Cardiac septum (tissue), 1 donor: ENCODE results near the gene SAMD3. TPM values are rescaled to one million over a fixed set of nuclear protein-coding genes. Genes with fewer than 3 reads are reported as not detected.
"Not testable (repeated sequence)": the region's sequence is repeated elsewhere in the genome, so short reads cannot be mapped to it uniquely, and the experiment has no call there.

Experiments used
- DNase-seq: peaks from one replicate; pipeline ENCODE4 v3.0.0-alpha.2; 2020; ENCODE audit warnings: low spot score
- intact Hi-C: fragments of 100-400 bp; cut with DNase I; formaldehyde crosslinking; loops from one replicate; pipeline ENCODE4 v1.14.0; 2022
- long read RNA-seq: library from polyadenylated mRNA; unstranded; transcript quantifications from one replicate; pipeline ENCODE4 v2.0.0, GENCODE V29; 2021
- total RNA-seq: library from RNA; stranded (reverse); fragmentation: NEBNext Ultra II Directional; extraction: Animal tissue kit (Norgen Biotek cat#: 25700); gene quantifications from one replicate; pipeline ENCODE4 v1.2.1, GENCODE V29; 2021
- donor health status: DM: no; HTN: no; CAD: no.

The SAMD3 gene, protein sequence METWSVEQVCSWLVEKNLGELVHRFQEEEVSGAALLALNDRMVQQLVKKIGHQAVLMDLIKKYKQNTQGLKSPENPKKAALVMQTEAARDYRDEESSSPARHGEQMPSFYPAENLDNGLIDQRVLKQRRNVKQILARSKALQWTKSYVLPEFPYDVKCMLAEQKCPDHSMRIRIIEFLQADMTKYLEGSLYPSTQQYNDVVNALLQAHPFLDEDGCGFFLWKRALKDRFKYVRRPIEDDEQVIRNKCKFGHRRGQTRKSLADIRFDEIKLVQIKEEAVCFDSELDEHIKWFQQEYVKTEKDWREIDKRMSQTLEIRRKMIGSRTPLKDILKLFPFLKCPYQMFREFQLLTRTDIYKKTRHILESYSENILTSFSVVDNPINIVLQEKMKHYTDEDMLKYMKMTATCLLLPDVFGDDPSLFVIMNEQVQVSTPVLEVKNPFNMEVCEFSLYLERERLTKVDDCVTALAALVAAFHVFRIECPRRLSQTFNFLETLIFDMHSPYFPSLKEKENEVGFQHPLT
- 0.22 TPM for total RNA-seq
- long read RNA-seq, result 0 reads

DNA sequence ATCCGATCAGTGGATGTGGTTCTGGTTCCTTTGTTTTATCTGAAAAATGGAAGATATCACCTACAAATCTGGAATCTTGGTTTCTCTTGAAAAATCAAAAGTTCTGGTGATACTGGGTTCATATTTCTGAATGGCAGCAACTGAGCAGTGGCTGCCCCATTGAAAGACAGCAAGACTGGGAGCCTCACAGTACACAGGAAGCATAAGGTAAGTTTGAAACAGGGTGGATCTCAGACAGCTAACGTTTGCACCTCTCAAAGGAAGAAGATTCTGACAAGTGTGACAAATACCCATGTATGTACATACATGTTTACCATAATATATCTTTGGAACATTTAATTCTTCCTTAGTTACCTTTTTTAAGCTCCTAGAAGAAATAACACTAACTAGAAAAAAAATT, at the start of gene SAMD3:
Gene SAMD3, minus strand, starts transcription at position 177 of the 400 bp plus-strand sequence. CDS start 7,678 bp downstream, outside the sequence.
- no peak for DNase-seq
- intact Hi-C loops, result no loop called here

DNA sequence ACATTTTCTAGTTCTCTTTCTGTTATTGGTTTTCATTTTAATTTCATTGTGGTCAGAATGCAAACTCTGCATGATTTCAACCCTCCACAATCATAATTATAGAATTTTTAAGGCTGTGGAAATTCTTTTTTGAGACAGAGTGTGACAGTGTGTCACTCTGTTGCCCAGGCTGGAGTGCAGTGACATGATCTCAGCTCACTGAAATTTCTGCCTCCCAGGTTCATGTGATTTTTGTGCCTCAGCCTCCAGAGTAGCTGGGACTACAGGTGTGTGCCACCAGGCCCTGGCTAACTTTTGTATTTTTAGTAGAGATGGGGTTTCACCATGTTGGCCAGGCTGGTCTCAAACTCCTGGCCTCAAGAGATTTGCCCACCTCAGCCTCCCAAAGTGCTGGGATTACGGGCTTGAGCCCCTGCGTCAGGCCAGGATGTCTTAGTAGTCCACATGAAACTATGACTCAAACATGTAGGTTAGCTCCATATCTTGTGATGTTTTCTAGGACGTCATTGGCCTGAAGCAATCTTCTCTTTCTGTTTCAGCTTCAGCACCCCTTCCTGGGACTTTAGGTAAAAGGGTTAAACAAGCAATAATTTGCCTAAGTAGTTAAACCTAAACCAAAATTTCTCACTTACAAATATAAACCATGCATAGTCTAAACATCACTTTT, 47.4 kb upstream of the SAMD3 start:
- intact Hi-C loops, result no loop called here
- no peak for DNase-seq

DNA sequence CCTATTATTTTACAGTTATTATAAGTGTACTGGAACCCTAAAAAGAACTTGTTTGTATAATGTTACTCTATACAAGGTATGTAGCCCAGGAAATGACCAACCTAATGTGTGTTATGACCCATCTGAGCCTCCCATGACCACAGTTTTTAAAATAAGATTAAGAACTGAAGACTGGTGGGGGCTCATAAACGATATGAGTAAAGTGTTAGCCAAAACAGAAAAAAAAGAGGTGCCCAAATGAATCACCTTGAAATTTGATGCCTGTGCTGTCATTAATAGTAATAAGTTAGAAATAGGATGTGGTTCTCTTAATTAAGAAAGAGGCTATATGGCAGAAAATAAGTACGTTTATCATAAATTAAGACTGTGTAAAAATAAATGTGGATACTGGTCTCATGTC, 42.8 kb upstream of the SAMD3 start:
- intact Hi-C loops, DNase-seq: not testable (repeated sequence)

DNA sequence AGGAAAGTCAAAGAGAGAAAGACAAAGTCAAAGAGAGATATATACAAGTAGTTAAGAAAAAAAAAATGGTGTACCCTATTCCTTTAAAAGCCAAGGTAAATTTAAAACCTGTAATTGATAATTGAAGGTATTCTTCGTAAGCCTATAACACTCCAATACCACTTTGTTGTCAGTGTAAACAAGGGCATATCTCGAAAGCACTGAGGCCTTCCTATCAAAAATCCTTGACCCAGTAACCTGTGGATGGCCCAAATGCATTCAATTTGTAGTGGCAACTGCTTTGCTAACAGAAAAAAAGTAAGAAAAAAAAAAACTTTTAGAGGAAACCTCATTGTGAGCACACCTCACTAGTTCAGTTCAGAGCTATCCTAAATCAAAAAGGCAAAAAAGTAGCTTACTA, 39.3 kb upstream of the SAMD3 start:
- intact Hi-C loops, result no loop called here
- DNase-seq, result no peak

DNA sequence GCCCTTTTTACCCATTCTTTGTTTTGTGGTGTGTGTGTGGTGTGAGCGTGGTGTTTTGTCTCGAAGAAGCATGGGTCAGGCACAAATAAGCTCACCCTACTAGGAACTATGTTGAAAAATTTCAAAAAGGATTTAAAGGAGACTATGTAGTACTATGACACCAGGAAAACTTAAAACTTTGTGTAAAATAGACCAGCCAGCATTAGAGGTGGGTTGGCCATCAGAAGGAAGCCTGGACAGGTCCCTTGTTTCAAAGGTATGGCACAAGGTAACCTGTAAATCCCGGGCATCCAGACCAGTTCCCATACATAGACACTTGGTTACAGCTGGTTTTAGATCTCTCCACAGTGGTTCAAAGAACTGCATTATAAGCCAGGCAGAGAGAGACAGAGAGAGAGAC, 38.8 kb upstream of the SAMD3 start:
- intact Hi-C loops, DNase-seq: not testable (repeated sequence)

DNA sequence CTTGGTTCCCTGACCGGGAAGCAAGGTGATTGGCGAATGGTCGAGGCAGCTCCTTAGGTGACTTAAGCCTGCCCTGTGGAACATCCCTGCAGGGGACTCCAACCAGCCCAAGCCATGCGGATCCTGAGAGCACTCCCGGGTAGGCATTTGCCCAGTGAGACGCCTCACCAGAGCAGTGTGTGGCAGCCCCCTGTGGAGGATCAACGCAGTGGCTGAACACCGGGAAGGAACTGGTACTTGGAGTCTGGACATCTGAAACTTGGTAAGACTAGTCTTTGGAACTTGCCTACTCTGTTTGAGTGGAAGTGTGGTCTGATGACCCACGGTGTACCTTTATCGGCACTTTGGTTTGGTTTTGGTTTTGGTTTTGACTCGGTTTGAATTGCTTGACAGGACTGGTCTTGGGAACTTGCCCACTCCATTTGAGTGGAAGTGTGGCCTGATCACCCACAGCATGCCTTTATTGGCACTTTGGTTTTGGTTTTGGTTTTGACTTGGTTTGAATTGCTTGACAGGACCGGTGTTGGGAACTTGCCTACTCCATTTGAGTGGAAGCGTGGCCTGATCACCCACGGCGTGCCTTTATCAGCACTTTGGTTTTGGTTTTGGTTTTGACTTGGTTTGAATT, 38.0 kb upstream of the SAMD3 start:
- DNase-seq, intact Hi-C loops: not testable (repeated sequence)

DNA sequence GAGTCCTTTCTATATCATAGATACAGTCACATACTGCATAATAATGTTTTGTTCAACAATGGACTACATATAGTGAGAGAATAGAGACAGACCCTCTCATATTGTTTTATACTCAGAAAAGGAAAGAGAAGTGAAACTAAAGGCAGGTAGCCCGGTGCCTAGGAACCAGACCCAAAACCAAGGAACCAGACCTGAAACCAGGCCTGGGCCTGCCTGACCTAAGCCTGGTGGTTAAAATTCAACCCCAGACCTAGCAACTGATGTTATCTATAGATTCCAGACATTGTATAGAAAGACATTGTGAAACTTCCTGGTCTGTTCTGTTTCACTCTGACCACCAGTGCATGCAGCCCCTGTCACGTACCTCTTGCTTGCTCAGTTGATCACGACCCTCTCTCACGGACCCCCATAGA, 37.3 kb upstream of the SAMD3 start:
- DNase-seq, intact Hi-C loops: not testable (repeated sequence)

DNA sequence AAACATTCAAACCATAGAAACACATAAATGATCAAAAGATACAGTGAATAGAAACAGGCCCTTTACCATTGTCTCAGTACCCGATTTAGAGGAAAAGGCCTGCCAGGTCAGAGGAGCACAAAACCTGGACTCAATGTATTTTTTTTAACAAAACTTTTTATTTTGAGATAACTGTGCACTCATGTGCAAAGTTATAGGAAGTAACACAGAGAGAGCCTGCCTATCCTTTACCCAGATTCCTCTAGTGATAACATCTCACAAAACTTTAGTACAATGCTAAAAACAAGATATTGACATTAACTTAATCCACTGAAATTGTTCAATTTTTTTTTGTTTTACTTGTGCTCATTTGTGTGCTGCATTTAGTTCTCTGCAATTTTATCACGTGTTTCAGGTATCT, 36.8 kb upstream of the SAMD3 start:
- no peak for DNase-seq
- intact Hi-C loops, result no loop called here

DNA sequence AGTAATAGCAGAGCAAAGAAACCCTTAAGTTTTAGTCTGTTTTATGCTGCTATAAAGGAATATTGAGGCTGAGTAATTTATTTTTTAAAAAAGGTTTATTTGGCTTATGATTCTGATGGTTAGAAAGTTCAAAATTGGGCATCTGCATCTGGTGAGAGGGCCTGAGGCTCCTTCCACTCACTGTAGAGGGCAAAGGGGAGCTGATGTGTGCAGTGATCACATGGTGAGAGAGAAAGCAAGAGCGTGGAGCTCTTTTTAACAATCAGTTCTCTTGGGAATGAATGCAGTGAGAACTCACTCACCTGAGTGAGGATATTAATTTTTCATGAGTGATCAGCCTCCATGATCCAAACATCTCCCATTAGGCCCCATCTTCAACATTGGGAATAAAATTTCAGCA, 36.4 kb upstream of the SAMD3 start:
- no peak for DNase-seq
- intact Hi-C loops, result no loop called here

DNA sequence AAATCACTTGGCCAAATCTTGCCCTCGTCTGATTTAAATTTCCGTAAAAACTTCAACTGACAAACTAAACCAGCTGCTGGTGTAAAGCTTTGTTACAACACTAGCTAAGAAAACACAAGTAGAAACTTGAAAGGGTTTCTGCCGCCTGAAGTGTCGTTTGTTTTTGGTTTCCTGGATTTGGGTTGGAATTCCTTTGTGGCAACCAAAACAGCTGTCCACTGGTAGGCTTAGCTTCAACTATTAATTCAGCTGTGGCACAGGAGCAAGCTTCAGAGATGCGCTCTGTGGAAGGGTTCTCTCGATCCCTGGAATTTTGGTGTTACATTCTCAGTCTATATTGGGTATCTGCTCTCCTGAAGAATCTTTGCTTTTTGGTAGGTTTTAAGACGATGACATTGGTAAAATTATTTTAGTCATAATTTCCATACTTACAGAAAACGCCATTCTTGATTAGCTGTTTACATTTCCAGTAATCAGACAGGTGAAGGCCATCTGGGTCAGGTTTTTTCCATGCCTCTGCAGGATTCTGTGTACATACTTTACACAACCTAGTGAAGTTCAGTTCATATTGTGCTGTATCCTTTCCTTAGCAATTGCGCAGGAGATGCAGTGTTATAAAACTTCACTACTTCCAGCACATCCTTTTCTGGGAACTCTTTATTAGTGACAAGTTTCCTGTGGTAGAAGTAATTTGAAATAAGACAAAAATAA, 29.9 kb upstream of the SAMD3 start:
- intact Hi-C loops, result no loop called here

DNA sequence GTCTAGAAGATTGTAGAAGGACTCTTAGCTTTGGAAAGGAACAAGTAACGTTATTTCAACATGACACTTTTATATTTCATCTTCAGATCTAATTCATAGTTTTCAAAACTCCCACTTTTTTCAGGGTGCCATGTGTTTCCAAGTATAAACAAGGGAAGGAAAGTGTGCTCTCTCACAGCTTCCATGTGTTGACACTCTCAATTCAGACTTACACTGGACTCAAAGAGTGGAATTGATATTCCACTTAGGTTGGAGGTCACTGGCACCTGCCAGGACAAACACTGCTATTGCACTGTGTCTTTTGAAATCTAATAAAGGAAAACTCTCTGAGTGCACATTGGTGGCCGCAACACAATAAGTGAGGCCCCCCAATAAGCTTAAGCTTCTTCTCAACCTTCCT, 22.5 kb upstream of the SAMD3 start:
- DNase-seq, result no peak
- intact Hi-C loops, result no loop called here

More for the DNA sequence above, 29.9 kb upstream of the SAMD3 start:
- DNase-seq, result no peak

DNA sequence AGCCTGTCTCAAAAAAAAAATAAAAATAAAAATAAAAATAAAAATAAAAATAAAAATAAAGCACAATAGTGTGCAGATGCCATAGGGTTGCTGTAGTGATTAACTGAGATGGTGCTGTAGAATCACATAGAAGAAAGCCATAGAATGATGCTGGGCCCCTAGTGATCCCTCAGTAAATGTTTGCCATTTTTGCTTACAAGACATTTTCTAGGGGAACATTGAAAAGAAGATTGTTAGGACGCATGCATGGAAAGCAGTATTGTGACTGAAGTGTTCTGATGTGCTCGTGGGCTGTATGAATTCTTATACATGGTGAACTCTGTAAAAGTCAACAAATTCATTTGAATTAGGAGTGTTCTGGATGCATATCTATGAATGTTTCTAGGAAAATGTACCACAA, 22.0 kb upstream of the SAMD3 start:
- intact Hi-C loops, result no loop called here
- DNase-seq, result no peak

DNA sequence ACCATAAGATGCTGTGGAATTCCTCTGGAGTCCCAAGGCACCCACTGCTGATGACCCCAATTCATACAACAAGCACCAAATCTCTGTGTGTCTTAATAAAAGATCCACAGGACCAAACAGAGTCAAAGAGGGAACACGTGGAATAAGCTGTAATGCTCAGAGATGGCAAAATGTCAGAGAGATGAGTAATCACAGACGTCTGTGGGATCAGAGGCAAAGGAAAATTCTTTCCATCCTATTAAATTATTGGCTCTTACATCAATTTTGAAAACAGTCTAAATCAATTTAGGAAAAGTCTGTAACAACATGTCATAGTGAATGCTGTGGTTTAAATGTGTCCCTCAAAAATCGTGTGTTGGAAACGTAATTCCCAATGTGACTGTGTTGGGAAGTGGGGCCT, 17.5 kb upstream of the SAMD3 start:
- intact Hi-C loops, result no loop called here

DNA sequence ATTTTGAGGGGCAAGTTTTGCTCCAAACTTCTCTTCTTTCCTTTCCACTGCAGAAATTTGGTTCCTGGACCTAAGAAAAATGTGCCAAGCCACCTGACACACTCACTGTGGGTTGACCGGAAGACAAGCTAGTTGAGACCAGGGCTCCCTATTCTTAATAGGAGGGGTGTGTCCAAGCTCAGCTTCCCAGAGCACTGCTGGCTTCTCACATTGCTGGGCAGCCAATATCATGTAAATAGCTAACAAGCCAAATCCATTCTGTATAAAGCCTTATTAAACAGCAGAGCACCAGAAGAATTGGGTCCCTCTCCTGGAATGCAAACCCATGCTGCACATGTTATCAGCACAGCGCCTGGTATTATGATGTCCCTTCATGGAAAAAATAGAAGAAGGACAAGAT, 17.0 kb upstream of the SAMD3 start:
- intact Hi-C loops, result no loop called here

More for the DNA sequence above, 17.5 kb upstream of the SAMD3 start:
- no peak for DNase-seq

DNA sequence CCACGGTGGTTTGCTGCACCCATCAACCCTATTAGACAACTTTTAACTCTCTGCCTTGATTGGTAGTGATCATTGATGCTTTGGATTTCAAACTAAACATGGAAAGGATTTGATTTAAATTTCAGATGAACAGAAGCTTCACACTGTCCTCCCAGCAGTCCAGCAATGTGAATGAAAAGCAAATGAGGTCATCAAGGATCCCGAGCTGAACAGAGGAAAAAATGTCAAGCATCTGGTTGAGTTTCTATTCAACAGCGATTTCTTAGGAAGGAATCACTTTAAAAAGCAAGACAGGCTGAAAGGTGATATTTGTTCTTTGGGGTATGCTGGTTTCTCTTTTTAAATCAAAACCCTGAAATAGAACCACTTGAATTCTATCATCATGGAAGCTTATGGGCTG, 10.6 kb upstream of the SAMD3 start:
- no peak for DNase-seq
- intact Hi-C loops, result no loop called here

More for the DNA sequence above, 17.0 kb upstream of the SAMD3 start:
- DNase-seq, result no peak

DNA sequence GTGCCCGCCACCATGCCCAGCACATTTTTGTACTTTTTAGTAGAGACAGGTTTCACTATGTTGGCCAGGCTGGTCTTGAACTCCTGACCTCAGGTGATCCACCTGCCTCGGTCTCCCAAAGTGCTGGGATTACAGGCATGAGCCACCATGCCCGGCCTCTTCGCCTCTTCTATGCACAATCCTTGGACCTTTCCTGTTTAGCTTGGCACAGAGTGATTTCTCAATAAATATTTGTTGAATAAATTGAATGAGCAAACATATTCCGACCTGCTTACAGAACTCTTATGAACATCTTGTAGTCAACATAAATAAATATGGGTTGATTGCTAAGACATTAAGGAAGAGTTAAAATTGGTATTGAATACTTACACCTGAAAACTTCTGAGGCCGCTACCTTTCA, 7.8 kb upstream of the SAMD3 start:
- DNase-seq, intact Hi-C loops: not testable (repeated sequence)

DNA sequence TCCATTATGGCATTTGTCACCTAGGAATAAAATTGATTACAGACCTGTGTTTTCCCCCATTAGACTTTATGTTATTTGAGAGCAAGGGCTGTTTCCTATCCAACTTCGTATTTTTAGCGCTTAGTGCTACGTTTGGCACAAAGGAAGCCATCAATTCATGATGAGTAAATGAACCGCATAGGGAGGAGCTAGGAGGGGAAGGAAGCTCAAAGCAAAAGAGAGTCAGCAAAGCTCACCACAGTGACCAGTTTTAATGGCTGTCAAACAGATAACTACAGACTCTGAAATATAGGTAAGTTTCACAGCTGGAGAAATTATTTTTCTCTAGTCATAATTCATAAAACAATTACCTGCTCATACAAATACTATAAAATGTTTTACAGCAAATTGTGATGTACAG, 6.9 kb upstream of the SAMD3 start:
- intact Hi-C loops, result no loop called here
- DNase-seq, result no peak

DNA sequence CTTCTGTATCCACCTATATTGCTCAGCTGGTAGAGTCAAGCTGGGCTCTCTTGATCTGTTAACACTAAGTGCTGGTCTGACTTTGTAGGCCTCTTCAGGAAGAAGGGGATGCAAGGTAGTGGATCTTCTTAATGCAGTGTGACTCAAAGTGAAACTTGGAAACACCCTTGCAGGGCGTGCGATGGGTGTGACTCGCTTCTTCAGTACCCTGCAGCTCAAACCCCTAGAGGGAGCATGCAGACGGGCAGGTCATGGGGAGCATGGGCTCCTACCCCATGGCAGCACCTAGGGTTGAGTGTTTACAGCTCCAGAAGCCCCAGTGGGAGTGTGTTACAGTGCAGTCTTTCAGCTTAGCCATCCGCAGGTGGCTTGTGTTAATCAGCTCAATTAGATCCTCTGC, 757 bp upstream of the SAMD3 start:
- intact Hi-C loops, result no loop called here
- DNase-seq, result no peak

DNA sequence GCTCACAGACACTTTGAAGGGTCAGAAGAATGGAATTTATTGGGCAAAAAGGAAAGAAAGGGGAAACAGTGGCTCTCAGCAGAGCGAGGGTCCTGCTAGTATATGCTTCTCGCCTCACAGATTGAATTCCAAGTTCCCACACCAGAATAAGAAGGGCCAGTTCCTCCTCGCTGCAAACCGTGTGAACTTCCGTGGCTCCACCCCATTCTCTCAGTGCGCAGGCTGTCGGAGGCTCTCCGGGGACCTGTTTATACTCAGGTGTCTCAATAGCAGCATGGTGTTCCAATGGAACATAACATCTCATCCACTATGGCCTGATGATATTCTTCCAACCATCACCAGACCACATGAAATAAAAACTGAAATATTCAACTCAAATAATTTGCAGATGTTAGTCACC, 4.6 kb downstream of the SAMD3 start:
- intact Hi-C loops, result no loop called here
- DNase-seq, result no peak

DNA sequence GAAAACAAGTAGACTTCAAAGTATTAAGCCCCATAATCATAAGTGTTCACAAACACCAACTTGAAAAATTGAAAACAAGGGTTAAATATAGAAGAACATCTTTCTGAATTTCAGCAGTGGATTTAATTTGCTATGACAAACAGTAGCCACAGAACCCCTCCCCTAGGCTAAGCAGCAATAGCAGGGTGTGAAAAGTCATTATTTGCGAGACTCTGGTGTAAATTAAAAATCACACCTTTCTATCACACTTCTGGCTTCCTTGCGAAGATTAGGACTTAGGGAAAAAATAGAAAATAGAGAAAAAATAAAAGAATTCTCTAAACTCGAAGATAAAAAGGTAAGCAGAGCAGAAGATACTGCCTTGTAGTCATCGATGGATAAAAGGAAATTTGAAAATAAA, 6.1 kb downstream of the SAMD3 start:
- intact Hi-C loops, result no loop called here
- DNase-seq, result no peak
